Upper lobe of left lung (tissue), 6 donors: Measurements from ENCODE around the gene TCERG1L. TPM values are rescaled to one million over a fixed set of nuclear protein-coding genes. Genes with fewer than 3 reads are reported as not detected.

ENCODE experiments used
- ATAC-seq, 2 donors: fragments of 200-7000 bp; cut with Tn5 transposase; one replicate each; pipeline ENCODE4 v1.9.1; 2022; ENCODE audit warnings: mild to moderate bottlenecking in 2 of 2, moderate library complexity in 2 of 2; ENCODE audit not compliant: low FRiP score in 2 of 2
- DNase-seq, 2 donors: peaks; one replicate each; pipeline ENCODE4 v3.0.0-alpha.2; 2019 to 2020
- H3K27ac ChIP-seq, 4 donors: fragments of 200-600 bp; sonication (generic); one replicate each; pipeline ENCODE4 v1.5.1; 2016 to 2019
- H3K27me3 ChIP-seq, 4 donors: fragments of 200-600 bp; sonication (generic); one replicate each; pipeline ENCODE4 v1.5.1; 2017 to 2019
- H3K36me3 ChIP-seq, 4 donors: fragments of 200-600 bp; sonication (generic); one replicate each; pipeline ENCODE4 v1.5.1; 2016 to 2019
- H3K4me1 ChIP-seq, 4 donors: fragments of 200-600 bp; sonication (generic); one replicate each; pipeline ENCODE4 v1.5.1; 2018 to 2019
- H3K4me3 ChIP-seq, 4 donors: fragments of 200-600 bp; sonication (generic); one replicate each; pipeline ENCODE4 v1.5.1; 2017 to 2019; ENCODE audit warnings: mild to moderate bottlenecking in 2 of 4, moderate library complexity in 1 of 4
- H3K9me3 ChIP-seq, 4 donors: fragments of 200-600 bp; sonication (generic); one replicate each; pipeline ENCODE4 v1.5.1; 2018 to 2019
- CTCF ChIP-seq, 6 experiments: fragments of 450-650 bp in 4 of 6; fragments of 200-600 bp in 2 of 6; sonication (generic) in 2 of 6; IDR thresholded peaks; one replicate each; pipeline ENCODE4 v1.5.1; 2016 to 2019; ENCODE audit warnings: antibody characterized with exemption in 6 of 6
- EP300 ChIP-seq, 4 donors: sonication (generic); formaldehyde crosslinking; IDR thresholded peaks; one replicate each; pipeline ENCODE4 v1.5.1; 2017; ENCODE audit warnings: antibody characterized with exemption in 4 of 4, control low read depth in 2 of 4
- POLR2A ChIP-seq, 4 donors: fragments of 450-650 bp; IDR thresholded peaks; one replicate each; pipeline ENCODE4 v1.5.1; 2016 to 2017; ENCODE audit warnings: antibody characterized with exemption in 4 of 4, mild to moderate bottlenecking in 2 of 4
- POLR2AphosphoS5 ChIP-seq, 2 donors: sonication (generic); formaldehyde crosslinking; IDR thresholded peaks; one replicate each; pipeline ENCODE4 v1.5.1; 2017; ENCODE audit warnings: antibody characterized with exemption in 2 of 2
- WGBS, 2 donors: methylation state at CpG; one replicate each; pipeline ENCODE4 v1.1.5; 2017 to 2018; 5-methylcytosine and 5-hydroxymethylcytosine counted together
- total RNA-seq, 6 donors: library from RNA; depleted of rRNA in 4 of 6; stranded (reverse); fragments of >200 nt in 4 of 6; gene quantifications; one replicate each; pipeline versions ENCODE4 v1.1.0 to v1.2.1, GENCODE V29; 2016 to 2021
- donor health status: DM: no; HTN: no; CAD: no; lungs with moderate emphysema.
- donor health status: DM: no; HTN: yes; CAD: no; lungs with severe emphysema.

The TCERG1L gene
- total RNA-seq, 6 donors from 2014 or later: 0.10 TPM; not detected in 5

GRCh38 chr10:131260031-131260430, 51.5 kb downstream of the TCERG1L start:
- no peaks in the 10 kb centered on the region for H3K27me3 ChIP-seq
- no peak overlapping the region for H3K27ac ChIP-seq
- H3K36me3 ChIP-seq: no peaks in the 10 kb centered on the region
- TF ChIP-seq POLR2AphosphoS5 (IDR thresholded peaks at IDR 0.05): no peak
- TF ChIP-seq EP300 (IDR thresholded peaks at IDR 0.05): no peak
- TF ChIP-seq CTCF (IDR thresholded peaks at IDR 0.05): no peak
- no peak for TF ChIP-seq POLR2A (IDR thresholded peaks at IDR 0.05)
- DNase-seq: peak in 1 of 2 donors; percentile 79
- H3K4me3 ChIP-seq: no peak overlapping the region
- WGBS, 2 donors: 93 to 97% methylated on average over 12 to 32 of the region's 32 CpGs
- no peaks in the 10 kb centered on the region for H3K4me1 ChIP-seq
- H3K9me3 ChIP-seq: no peaks in the 10 kb centered on the region
- no peak for ATAC-seq

GRCh38 chr10:131259535-131259934, 52.0 kb downstream of the TCERG1L start:
- Histone ChIP-seq H3K27me3 (no peaks in the 10 kb centered on the region), H3K27ac (no peak overlapping the region), H3K9me3 (no peaks in the 10 kb centered on the region), H3K4me1 (no peaks in the 10 kb centered on the region), H3K4me3 (no peak overlapping the region), H3K36me3 (no peaks in the 10 kb centered on the region)
- ATAC-seq: no peak
- 74 to 81% methylated on average over 7 to 10 of the region's 11 CpGs for WGBS, 2 donors
- TF ChIP-seq CTCF (IDR thresholded peaks at IDR 0.05) (no peak), POLR2AphosphoS5 (IDR thresholded peaks at IDR 0.05) (no peak), EP300 (IDR thresholded peaks at IDR 0.05) (no peak), POLR2A (IDR thresholded peaks at IDR 0.05) (no peak)
- no peak for DNase-seq

- ATAC-seq (no peak), DNase-seq (no peak)
- Histone ChIP-seq H3K36me3 (no peaks in the 10 kb centered on the region), H3K27me3 (no peaks in the 10 kb centered on the region), H3K9me3 (no peaks in the 10 kb centered on the region), H3K4me1 (no peaks in the 10 kb centered on the region), H3K27ac (no peak overlapping the region), H3K4me3 (no peak overlapping the region)
- no peak for TF ChIP-seq EP300 (IDR thresholded peaks at IDR 0.05)
- TF ChIP-seq POLR2AphosphoS5 (IDR thresholded peaks at IDR 0.05): no peak
- no peak for TF ChIP-seq POLR2A (IDR thresholded peaks at IDR 0.05)
- no peak for TF ChIP-seq CTCF (IDR thresholded peaks at IDR 0.05)
- WGBS, 2 donors: 88 to 89% methylated on average over 9 of the region's 9 CpGs
Measured at GRCh38 chr10:131258256-131258655, 53.3 kb downstream of the TCERG1L start.

- ATAC-seq (no peak), DNase-seq (no peak)
- WGBS, 2 donors: 83 to 85% methylated on average over 6 to 11 of the region's 11 CpGs
- Histone ChIP-seq H3K4me1 (no peaks in the 10 kb centered on the region), H3K4me3 (no peak overlapping the region), H3K36me3 (no peaks in the 10 kb centered on the region), H3K9me3 (no peaks in the 10 kb centered on the region), H3K27me3 (no peaks in the 10 kb centered on the region), H3K27ac (no peak overlapping the region)
- TF ChIP-seq CTCF (IDR thresholded peaks at IDR 0.05) (no peak), POLR2A (IDR thresholded peaks at IDR 0.05) (no peak), EP300 (IDR thresholded peaks at IDR 0.05) (no peak), POLR2AphosphoS5 (IDR thresholded peaks at IDR 0.05) (no peak)
Measured at GRCh38 chr10:131257027-131257426, 54.5 kb downstream of the TCERG1L start.

- DNase-seq: no peak
- WGBS, 2 donors: 68 to 74% methylated on average over 4 of the region's 4 CpGs
- ATAC-seq: no peak
- Histone ChIP-seq H3K36me3 (no peaks in the 10 kb centered on the region), H3K4me3 (no peak overlapping the region), H3K4me1 (no peaks in the 10 kb centered on the region), H3K9me3 (no peaks in the 10 kb centered on the region), H3K27ac (no peak overlapping the region), H3K27me3 (no peaks in the 10 kb centered on the region)
- TF ChIP-seq EP300 (IDR thresholded peaks at IDR 0.05) (no peak), CTCF (IDR thresholded peaks at IDR 0.05) (no peak)
Measured at GRCh38 chr10:131254859-131255252, 56.7 kb downstream of the TCERG1L start.
